Fibroblast of skin of right biceps (primary cell): ENCODE results near the gene MYRF.

ENCODE experiments used
- DNase-seq: peaks from one replicate; pipeline ENCODE4 v3.0.0-alpha.2; 2013

The MYRF gene

GRCh38 chr11:61778357-61778886 lies 26.0 kb downstream of the MYRF start:
- DNase-seq: no peak

GRCh38 chr11:61778920-61779650 lies 26.6 kb downstream of the MYRF start:
- DNase-seq: no peak

- DNase-seq: no peak
These were observed 27.5 kb downstream of the MYRF start for GRCh38 chr11:61779666-61780525.

- no peak for DNase-seq
These were observed 28.2 kb downstream of the MYRF start for GRCh38 chr11:61780581-61781162.

- DNase-seq: no peak
These were observed 29.1 kb downstream of the MYRF start for GRCh38 chr11:61781585-61781984.

- no peak for DNase-seq
These were observed 29.9 kb downstream of the MYRF start for GRCh38 chr11:61782299-61782698.

GRCh38 chr11:61782841-61783240 lies 30.4 kb downstream of the MYRF start:
- no peak for DNase-seq

GRCh38 chr11:61783717-61784505 lies 31.5 kb downstream of the MYRF start:
- DNase-seq: peak; percentile 39

GRCh38 chr11:61784506-61784805 lies 32.0 kb downstream of the MYRF start:
- no peak for DNase-seq

- no peak for DNase-seq
These were observed 33.5 kb downstream of the MYRF start for GRCh38 chr11:61785837-61786402.

- DNase-seq: peak; percentile 58
These were observed 35.6 kb downstream of the MYRF start for GRCh38 chr11:61787928-61788491.

- DNase-seq: peak; percentile 89
These were observed 39.4 kb downstream of the MYRF start for GRCh38 chr11:61791737-61792309.

- peak; percentile 94 for DNase-seq
These were observed 40.1 kb downstream of the MYRF start, which contains the start of the genes FEN1 and TMEM258 for GRCh38 chr11:61792310-61793082. Gene FEN1 (plus strand): TSS chr11:61792911. CDS start chr11:61795362, 2,451 bp downstream. Gene TMEM258 (minus strand): TSS chr11:61792599. CDS start chr11:61792558, 41 bp downstream.

- DNase-seq: no peak
These were observed 40.8 kb downstream of the MYRF start for GRCh38 chr11:61793083-61793828.

GRCh38 chr11:61793829-61794204 lies 41.4 kb downstream of the MYRF start:
- DNase-seq: no peak

GRCh38 chr11:61794579-61794978 lies 42.1 kb downstream of the MYRF start:
- no peak for DNase-seq

- DNase-seq: no peak
These were observed 43.0 kb downstream of the MYRF start for GRCh38 chr11:61795459-61795858.

- no peak for DNase-seq
These were observed 43.6 kb downstream of the MYRF start for GRCh38 chr11:61795876-61796526.

GRCh38 chr11:61797263-61797944 lies 45.0 kb downstream of the MYRF start:
- DNase-seq: peak; percentile 74
